Measurements from ENCODE around the gene MACROD1.

DNA sequence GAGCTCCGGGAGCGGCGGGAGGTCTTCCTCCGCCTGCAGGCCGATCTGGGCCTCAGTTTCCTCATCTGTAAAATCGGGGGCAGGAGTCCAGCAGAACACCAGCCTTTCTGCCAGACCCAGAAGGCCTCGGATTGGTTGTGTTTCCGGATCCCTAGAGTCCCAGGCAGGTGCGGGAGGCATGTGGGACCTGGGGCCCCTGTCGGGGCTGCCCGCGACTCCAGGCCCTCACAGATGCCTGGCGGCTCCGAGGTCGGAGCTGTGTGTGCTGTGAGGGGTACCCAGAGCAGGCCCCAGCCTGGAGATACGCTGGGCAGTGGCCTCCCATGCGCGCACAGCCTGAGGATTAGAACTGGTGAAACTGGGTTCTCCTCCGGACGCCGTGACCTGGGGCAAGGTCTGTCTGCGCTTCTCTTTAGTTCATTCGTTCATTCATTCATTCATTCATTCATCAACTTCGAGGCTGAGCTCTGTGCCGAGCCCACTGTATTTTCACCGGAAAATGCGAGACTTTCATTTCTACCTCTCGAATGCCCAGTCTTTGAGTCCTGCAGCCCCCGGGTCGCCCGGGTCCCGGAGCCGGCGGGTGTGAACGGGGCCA lies 105.6 kb downstream of the MACROD1 start:
- TF ChIP-seq, protein P1, sequence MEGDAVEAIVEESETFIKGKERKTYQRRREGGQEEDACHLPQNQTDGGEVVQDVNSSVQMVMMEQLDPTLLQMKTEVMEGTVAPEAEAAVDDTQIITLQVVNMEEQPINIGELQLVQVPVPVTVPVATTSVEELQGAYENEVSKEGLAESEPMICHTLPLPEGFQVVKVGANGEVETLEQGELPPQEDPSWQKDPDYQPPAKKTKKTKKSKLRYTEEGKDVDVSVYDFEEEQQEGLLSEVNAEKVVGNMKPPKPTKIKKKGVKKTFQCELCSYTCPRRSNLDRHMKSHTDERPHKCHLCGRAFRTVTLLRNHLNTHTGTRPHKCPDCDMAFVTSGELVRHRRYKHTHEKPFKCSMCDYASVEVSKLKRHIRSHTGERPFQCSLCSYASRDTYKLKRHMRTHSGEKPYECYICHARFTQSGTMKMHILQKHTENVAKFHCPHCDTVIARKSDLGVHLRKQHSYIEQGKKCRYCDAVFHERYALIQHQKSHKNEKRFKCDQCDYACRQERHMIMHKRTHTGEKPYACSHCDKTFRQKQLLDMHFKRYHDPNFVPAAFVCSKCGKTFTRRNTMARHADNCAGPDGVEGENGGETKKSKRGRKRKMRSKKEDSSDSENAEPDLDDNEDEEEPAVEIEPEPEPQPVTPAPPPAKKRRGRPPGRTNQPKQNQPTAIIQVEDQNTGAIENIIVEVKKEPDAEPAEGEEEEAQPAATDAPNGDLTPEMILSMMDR (IDR thresholded peaks at IDR 0.05) = no peak
- no peak for TF ChIP-seq POLR2A (IDR thresholded peaks at IDR 0.05)

Data from suprapubic skin (tissue), 3 donors.